WTC11 (cell line): Measurements from ENCODE around the gene SLC34A1. TPM values are rescaled to one million over a fixed set of nuclear protein-coding genes. Genes with fewer than 3 reads are reported as not detected.

ENCODE experiments used
- ATAC-seq: fragments of 200-7000 bp; cut with Tn5 transposase; 2 replicates; pipeline ENCODE4 v1.10.0; 2021; ENCODE audit warnings: mild to moderate bottlenecking, moderate library complexity
- CTCF ChIA-PET: fragments of 300-600 bp; sonication (Branson Sonifier 250); formaldehyde crosslinking; loops from one replicate; lab custom pipeline; 2021; ENCODE audit warnings: antibody characterized with exemption; lab: Charles Lee
- POLR2A ChIA-PET: fragments of 350-600 bp; sonication (Branson Sonifier 250); formaldehyde crosslinking; loops from one replicate; lab custom pipeline; 2021; ENCODE audit warnings: antibody characterized with exemption; lab: Charles Lee
- DNase-seq: peaks from one replicate; pipeline ENCODE4 v3.0.0; 2021; ENCODE audit warnings: low spot score
- H3K27ac Mint-ChIP-seq: 2 replicates; pipeline ENCODE4 v1.8.0; 2021; ENCODE audit warnings: mixed read lengths
- H3K27me3 Mint-ChIP-seq: 2 replicates; pipeline ENCODE4 v1.8.0; 2021; ENCODE audit warnings: low read depth, mild to moderate bottlenecking, moderate library complexity, mixed read lengths
- H3K36me3 Mint-ChIP-seq: 2 replicates; pipeline ENCODE4 v1.8.0; 2021; ENCODE audit warnings: mixed read lengths
- H3K4me1 Mint-ChIP-seq: 2 replicates; pipeline ENCODE4 v1.8.0; 2022; ENCODE audit warnings: mixed read lengths
- H3K4me3 Mint-ChIP-seq: 2 replicates; pipeline ENCODE4 v1.8.0; 2021; ENCODE audit warnings: mild to moderate bottlenecking, moderate library complexity, mixed read lengths
- H3K9me3 Mint-ChIP-seq: 2 replicates; pipeline ENCODE4 v1.8.0; 2021; ENCODE audit warnings: mixed read lengths
- ARID4B ChIP-seq: sonication (generic); formaldehyde crosslinking; IDR thresholded peaks from 2 replicates; pipeline ENCODE4 v1.8.0; 2023; ENCODE audit warnings: missing genetic modification reagents, mild to moderate bottlenecking, borderline replicate concordance
- ATF3 ChIP-seq: sonication (generic); formaldehyde crosslinking; conservative IDR thresholded peaks from 2 replicates; pipeline ENCODE4 v1.8.1; 2022; ENCODE audit warnings: mild to moderate bottlenecking, missing genetic modification reagents
- ESRRA ChIP-seq: sonication (generic); formaldehyde crosslinking; IDR thresholded peaks from 2 replicates; pipeline ENCODE4 v1.8.1; 2022; ENCODE audit warnings: mild to moderate bottlenecking, missing genetic modification reagents, borderline replicate concordance
- FOXK1 ChIP-seq: sonication (generic); formaldehyde crosslinking; IDR thresholded peaks from 2 replicates; pipeline ENCODE4 v1.8.0; 2022; ENCODE audit warnings: mild to moderate bottlenecking, moderate library complexity, missing genetic modification reagents
- FOXP1 ChIP-seq: sonication (generic); formaldehyde crosslinking; IDR thresholded peaks from 2 replicates; pipeline ENCODE4 v1.8.0; 2022; ENCODE audit warnings: missing genetic modification reagents, mild to moderate bottlenecking, moderate library complexity, borderline replicate concordance
- GABPB1 ChIP-seq: sonication (generic); formaldehyde crosslinking; IDR thresholded peaks from 2 replicates; pipeline ENCODE4 v1.8.1; 2023; ENCODE audit warnings: mild to moderate bottlenecking, missing genetic modification reagents
- GRHL2 ChIP-seq: fragments of 250-450 bp; sonication (Bioruptor Pico); IDR thresholded peaks from 2 replicates; pipeline ENCODE4 v1.8.0; 2022; ENCODE audit warnings: mild to moderate bottlenecking, moderate library complexity; ENCODE audit not compliant: insufficient replicate concordance, severe bottlenecking
- GTF2I ChIP-seq: fragments of 250-450 bp; sonication (Bioruptor Pico); conservative IDR thresholded peaks from 2 replicates; pipeline ENCODE4 v1.4.0; 2021; ENCODE audit warnings: mild to moderate bottlenecking
- MXD4 ChIP-seq: fragments of 250-450 bp; sonication (Bioruptor Pico); IDR thresholded peaks from 2 replicates; pipeline ENCODE4 v1.8.0; 2021; ENCODE audit warnings: mild to moderate bottlenecking, moderate library complexity, borderline replicate concordance
- RORB ChIP-seq: fragments of 250-450 bp; sonication (Bioruptor Pico); IDR thresholded peaks from 2 replicates; pipeline ENCODE4 v1.9.0; 2021; ENCODE audit warnings: mild to moderate bottlenecking
- SOX15 ChIP-seq: fragments of 250-450 bp; sonication (Bioruptor Pico); IDR thresholded peaks from 2 replicates; pipeline ENCODE4 v1.9.0; 2021; ENCODE audit warnings: mild to moderate bottlenecking
- ZBTB21 ChIP-seq: sonication (generic); formaldehyde crosslinking; IDR thresholded peaks from 2 replicates; pipeline ENCODE4 v1.8.1; 2023; ENCODE audit warnings: mild to moderate bottlenecking, missing genetic modification reagents, borderline replicate concordance
- ZMAT4 ChIP-seq: fragments of 250-450 bp; sonication (Bioruptor Pico); IDR thresholded peaks from 2 replicates; pipeline ENCODE4 v1.9.0; 2021; ENCODE audit warnings: mild to moderate bottlenecking
- ZNF121 ChIP-seq: sonication (generic); formaldehyde crosslinking; IDR thresholded peaks from 2 replicates; pipeline ENCODE4 v1.8.0; 2023; ENCODE audit warnings: missing genetic modification reagents
- ZNF396 ChIP-seq: fragments of 250-450 bp; sonication (Bioruptor Pico); IDR thresholded peaks from 2 replicates; pipeline ENCODE4 v1.8.0; 2021; ENCODE audit warnings: mild to moderate bottlenecking, moderate library complexity, borderline replicate concordance
- ZNF512 ChIP-seq: sonication (generic); formaldehyde crosslinking; IDR thresholded peaks from 2 replicates; pipeline ENCODE4 v1.8.1; 2022; ENCODE audit warnings: missing genetic modification reagents, borderline replicate concordance
- ZNF532 ChIP-seq: fragments of 250-450 bp; sonication (Bioruptor Pico); IDR thresholded peaks from 2 replicates; pipeline ENCODE4 v1.9.0; 2021; ENCODE audit warnings: mild to moderate bottlenecking, borderline replicate concordance
- total RNA-seq: library from RNA; stranded (reverse); gene quantifications from 3 replicates; pipeline ENCODE4 v1.2.3, GENCODE V29; 2021
- TF ChIP-seq, protein P1 (sequence below): sonication (generic); formaldehyde crosslinking; IDR thresholded peaks from 2 replicates; pipeline ENCODE4 v1.8.0; 2022; ENCODE audit warnings: mild to moderate bottlenecking, missing genetic modification reagents

Gene SLC34A1
- total RNA-seq, 1 experiment from 2014 or later = not detected

DNA sequence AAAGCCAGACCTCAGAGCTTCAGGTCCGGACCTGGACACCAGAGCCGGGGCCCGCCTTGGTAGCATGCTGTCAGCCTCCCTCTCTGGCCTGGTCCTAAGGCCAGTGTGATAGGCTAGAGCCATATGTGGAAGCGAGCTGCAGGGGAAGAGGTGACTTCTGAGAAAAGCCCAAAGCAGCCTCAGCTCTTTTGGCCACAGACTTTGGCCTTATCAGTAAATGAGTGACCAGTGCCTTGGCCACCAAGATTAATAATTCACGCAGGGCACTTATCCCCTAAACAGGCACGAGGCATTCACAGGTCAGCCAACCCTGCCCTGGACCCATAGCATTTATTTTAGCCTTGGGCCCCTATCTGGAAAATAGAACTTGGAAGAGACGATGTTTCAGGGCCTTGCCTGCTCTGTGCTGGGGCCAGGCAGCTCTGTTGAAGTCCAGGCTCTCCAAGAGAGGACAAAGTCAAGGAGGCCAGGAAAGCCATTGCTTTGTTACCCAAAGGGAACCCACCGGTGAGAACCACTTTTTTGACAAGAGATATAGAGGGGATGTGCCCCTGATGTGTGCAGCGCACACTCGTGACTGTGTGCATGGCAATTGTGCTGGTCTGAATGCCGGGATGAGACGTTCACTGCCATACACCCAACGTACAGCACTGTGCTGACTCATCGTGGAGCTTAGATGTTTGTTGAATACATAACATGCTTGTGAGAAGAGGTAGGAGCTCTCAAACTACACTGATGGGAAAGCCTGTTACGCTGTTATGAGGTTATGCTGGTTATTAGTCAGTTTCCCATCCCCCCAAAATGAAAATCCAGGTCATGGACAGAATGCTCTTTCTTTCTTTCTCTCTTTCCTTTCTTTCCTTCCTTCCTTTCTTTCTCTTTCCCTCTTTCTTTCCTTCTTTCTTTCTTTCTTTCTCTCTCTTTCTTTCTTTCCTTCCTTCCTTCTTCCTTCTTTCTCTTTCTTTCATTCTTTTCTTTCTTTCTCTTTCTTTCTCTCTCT lies 5.0 kb upstream of the SLC34A1 start:
- no peak overlapping the region for H3K27ac Mint-ChIP-seq
- CTCF ChIA-PET = interaction anchor here (0.5 to 4.6 kb wide), 9 partner anchors 9 to 198 kb away, joined by 3 to 52 read pairs (median 5); no protein-coding TSS in a partner anchor
- no peaks in the 10 kb centered on the region for H3K9me3 Mint-ChIP-seq
- POLR2A ChIA-PET = interaction anchor here (0.6 to 1.6 kb wide), 2 partner anchors 23 to 66 kb away, joined by 5 read pairs; no protein-coding TSS in a partner anchor
- no peak overlapping the region for H3K4me3 Mint-ChIP-seq
- ATAC-seq (no peak), DNase-seq (no peak)
- TF ChIP-seq MXD4 (CRISPR knock-in tag) (no peak), ESRRA (CRISPR knock-in tag) (no peak), GABPB1 (CRISPR knock-in tag) (peak; percentile 22; the same call in 1 of the 2 replicates), ARID4B (CRISPR knock-in tag) (no peak)
- H3K27me3 Mint-ChIP-seq = peaks cover 18% of the 10 kb centered on the region
- H3K4me1 Mint-ChIP-seq = peaks cover 24% of the 10 kb centered on the region
- H3K36me3 Mint-ChIP-seq = no peaks in the 10 kb centered on the region

DNA sequence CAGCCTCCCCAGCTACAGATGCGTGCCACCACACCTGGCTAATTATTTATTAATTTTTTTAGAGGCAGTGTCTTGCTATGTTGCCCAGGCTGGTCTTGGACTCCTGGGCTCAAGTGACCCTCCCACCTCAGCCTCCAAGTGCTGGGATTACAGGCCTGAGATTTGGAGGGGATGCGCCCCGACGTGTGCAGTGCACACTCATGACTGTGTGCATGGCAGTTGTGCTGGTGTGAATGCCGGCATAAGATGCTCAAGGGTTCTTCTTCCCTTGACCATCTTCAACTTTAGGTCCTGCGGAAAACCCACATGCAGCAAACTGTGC lies 3.5 kb upstream of the SLC34A1 start:
- H3K4me3 Mint-ChIP-seq = no peak overlapping the region
- H3K9me3 Mint-ChIP-seq = no peaks in the 10 kb centered on the region
- H3K36me3 Mint-ChIP-seq = no peaks in the 10 kb centered on the region
- H3K4me1 Mint-ChIP-seq = peaks cover 17% of the 10 kb centered on the region
- no peak overlapping the region for H3K27ac Mint-ChIP-seq
- no peak for DNase-seq
- no peak for TF ChIP-seq ZBTB21 (CRISPR knock-in tag)
- no peak for TF ChIP-seq ZNF512
- TF ChIP-seq ZNF121 (CRISPR knock-in tag) = peak; percentile 90
- ATAC-seq = no peak
- CTCF ChIA-PET = interaction anchor here (1.0 to 4.6 kb wide), 9 partner anchors 9 to 71 kb away, joined by 3 to 52 read pairs (median 8); no protein-coding TSS in a partner anchor
- POLR2A ChIA-PET = no interaction called here
- H3K27me3 Mint-ChIP-seq = peaks cover 18% of the 10 kb centered on the region

GRCh38 chr5:177382423-177383029 lies 1.7 kb upstream of the SLC34A1 start:
- Mint-ChIP-seq H3K4me1 (peaks cover 17% of the 10 kb centered on the region), H3K36me3 (no peaks in the 10 kb centered on the region), H3K4me3 (no peak overlapping the region), H3K27me3 (peaks cover 18% of the 10 kb centered on the region), H3K27ac (no peak overlapping the region), H3K9me3 (no peaks in the 10 kb centered on the region)
- ATAC-seq (peak; percentile 70), DNase-seq (peak; percentile 46)
- CTCF ChIA-PET = interaction anchor here (0.6 to 6.2 kb wide), 32 partner anchors 8 to 270 kb away, joined by 3 to 130 read pairs (median 4); partner anchors contain the start of genes GRK6, PFN3 and PRR7
- POLR2A ChIA-PET = interaction anchor here (1.0 to 1.4 kb wide), 3 partner anchors 8 to 21 kb away, joined by 3 to 4 read pairs (median 3); no protein-coding TSS in a partner anchor
- TF ChIP-seq FOXK1 (CRISPR knock-in tag) = no peak
- no peak for TF ChIP-seq ZNF532
- TF ChIP-seq GTF2I (CRISPR knock-in tag) = no peak
- TF ChIP-seq ATF3 (CRISPR knock-in tag) = no peak
- no peak for TF ChIP-seq ZNF396 (CRISPR knock-in tag)
- no peak for TF ChIP-seq RORB (CRISPR knock-in tag)
- no peak for TF ChIP-seq ZMAT4 (CRISPR knock-in tag)
- TF ChIP-seq, protein P1, sequence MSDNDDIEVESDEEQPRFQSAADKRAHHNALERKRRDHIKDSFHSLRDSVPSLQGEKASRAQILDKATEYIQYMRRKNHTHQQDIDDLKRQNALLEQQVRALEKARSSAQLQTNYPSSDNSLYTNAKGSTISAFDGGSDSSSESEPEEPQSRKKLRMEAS (CRISPR knock-in tag) = no peak
- TF ChIP-seq GRHL2 (CRISPR knock-in tag) = no peak
- no peak for TF ChIP-seq SOX15
- TF ChIP-seq FOXP1 (CRISPR knock-in tag) = no peak
